GM12878 (cell line): ENCODE measurements around the gene FAM110C. TPM values are rescaled to one million over a fixed set of nuclear protein-coding genes. Genes with fewer than 3 reads are reported as not detected.

Experiments
- ATAC-seq: fragments of 200-7000 bp; cut with Tn5 transposase; 3 replicates; pipeline ENCODE4 v1.9.1; 2020; ENCODE audit warnings: mild to moderate bottlenecking, moderate library complexity
- Bru-seq: library from RNA; stranded (reverse); fragments of 400-500 nt; gene quantifications from one replicate; lab custom pipeline; 2021; lab: Mats Ljungman, UMichigan
- BruChase-seq, 2 experiments: library from RNA; stranded (reverse); fragments of 400-500 nt; gene quantifications; one replicate each; lab custom pipeline; 2021; lab: Mats Ljungman, UMichigan
- BruUV-seq: library from RNA; stranded (reverse); fragments of 400-500 nt; replicated peaks from 2 replicates; lab custom pipeline; 2021; lab: Mats Ljungman, UMichigan
- CTCF ChIA-PET: fragments of 300-600 bp; sonication (Branson Sonifier 250); formaldehyde crosslinking; extraction: SDS; loops from one replicate; lab custom pipeline; 2021; ENCODE audit warnings: inconsistent platforms; lab: Yijun Ruan, JAX
- POLR2A ChIA-PET: fragments of 350-600 bp; formaldehyde crosslinking; extraction: SDS; loops from one replicate; lab custom pipeline; 2021; ENCODE audit warnings: inconsistent platforms; lab: Charles Lee
- RAD21 ChIA-PET: fragments of 300-600 bp; sonication (Branson Sonifier 250); formaldehyde crosslinking; loops from one replicate; lab custom pipeline; 2023; ENCODE audit warnings: antibody characterized with exemption; ENCODE audit not compliant: unreplicated experiment; lab: Charles Lee
- SMC1A ChIA-PET: fragments of 300-600 bp; sonication (Branson Sonifier 250); formaldehyde crosslinking; loops from one replicate; lab custom pipeline; 2023; ENCODE audit not compliant: unreplicated experiment, uncharacterized antibody; lab: Charles Lee
- DNase-seq: peaks from one replicate; pipeline ENCODE4 v3.0.0-alpha.2; 2011; ENCODE audit warnings: low read depth, low spot score
- FAIRE-seq: peaks from 3 replicates; lab custom pipeline; 2011; peaks lifted over from hg19 to GRCh38; lab: Jason Lieb, UNC
- H2AFZ ChIP-seq: 2 replicates; pipeline ENCODE4 v1.6.0; 2011; ENCODE audit warnings: low read depth, low read length, control low read depth; ENCODE audit not compliant: control insufficient read depth
- H3K27ac ChIP-seq: 2 replicates; pipeline ENCODE4 v1.5.1; 2011; ENCODE audit warnings: control low read depth; ENCODE audit not compliant: control insufficient read depth, insufficient read depth
- H3K27me3 ChIP-seq, 2 experiments: replicated peaks in 1 of 2; 2 replicates each; pipeline versions ENCODE4 v1.6.0 to v1.6.1; 2011; ENCODE audit warnings: low read length in 1 of 2; ENCODE audit not compliant: control insufficient read depth in 2 of 2, insufficient read depth in 2 of 2
- H3K36me3 ChIP-seq, 2 experiments: 2 replicates each; pipeline ENCODE4 v1.5.1; 2011; ENCODE audit warnings: low read length in 1 of 2; ENCODE audit not compliant: control insufficient read depth in 2 of 2, insufficient read depth in 2 of 2
- H3K4me1 ChIP-seq: 2 replicates; pipeline ENCODE4 v1.6.1; 2011; ENCODE audit warnings: mild to moderate bottlenecking, low read length, moderate library complexity, mixed read lengths; ENCODE audit not compliant: control insufficient read depth, insufficient read depth
- H3K4me2 ChIP-seq: 2 replicates; pipeline ENCODE4 v1.6.0; 2011; ENCODE audit warnings: control low read depth; ENCODE audit not compliant: control insufficient read depth, insufficient read depth
- H3K4me3 ChIP-seq: fragments of 200-600 bp; sonication (generic); 2 replicates; pipeline ENCODE4 v1.5.1; 2016
- H3K79me2 ChIP-seq: 2 replicates; pipeline ENCODE4 v1.6.0; 2011; ENCODE audit warnings: low read length; ENCODE audit not compliant: control insufficient read depth, insufficient read depth
- H3K9ac ChIP-seq: 2 replicates; pipeline ENCODE4 v1.8.0; 2011; ENCODE audit warnings: low read length, control low read depth, mixed read lengths; ENCODE audit not compliant: control insufficient read depth, insufficient read depth
- H3K9me3 ChIP-seq: replicated peaks from 3 replicates; pipeline ENCODE4 v1.5.1; 2011; ENCODE audit warnings: mild to moderate bottlenecking, low read length; ENCODE audit not compliant: control insufficient read depth, insufficient read depth
- H4K20me1 ChIP-seq: 2 replicates; pipeline ENCODE4 v1.6.0; 2011; ENCODE audit not compliant: control insufficient read depth, insufficient read depth
- ELK1 ChIP-seq: IDR thresholded peaks from 2 replicates; pipeline ENCODE4 v1.6.1; 2012; ENCODE audit warnings: low read depth, low read length, improper control_type of control experiment
- REST ChIP-seq: IDR thresholded peaks from 2 replicates; pipeline ENCODE4 v1.6.1; 2012; ENCODE audit warnings: mild to moderate bottlenecking, low read depth, low read length
- TARDBP ChIP-seq: IDR thresholded peaks from 2 replicates; pipeline ENCODE4 v1.6.1; 2016; ENCODE audit warnings: borderline replicate concordance
- WGBS: methylation state at CpG from one replicate; pipeline ENCODE4 v1.1.6; 2016; ENCODE audit warnings: low lambda C conversion rate; ENCODE audit not compliant: insufficient replicate concordance, insufficient coverage; ENCODE audit errors: missing lambda C conversion rate; 5-methylcytosine and 5-hydroxymethylcytosine counted together
- in situ Hi-C: fragments of 300-500 bp; cut with MboI; formaldehyde crosslinking; loops from 9 replicates; pipeline ENCODE4 v1.14.3; 2018; ENCODE audit warnings: mixed read lengths
- intact Hi-C: fragments of 100-400 bp; cut with micrococcal nuclease; formaldehyde crosslinking; loops from one replicate; pipeline ENCODE4 v1.14.2; 2022; ENCODE audit not compliant: unreplicated experiment
- long read RNA-seq, 2 experiments: library from polyadenylated mRNA; unstranded; transcript quantifications; one replicate each; pipeline ENCODE4 v2.0.0, GENCODE V29; 2019 to 2020
- polyA minus RNA-seq, 3 experiments: library from RNA; depleted of rRNA, polyadenylated mRNA; stranded (reverse); fragments of >200 nt; gene quantifications; 2 replicates each; pipeline ENCODE4 v1.2.3, GENCODE V29; 2011
- polyA plus RNA-seq, 11 experiments: library from polyadenylated mRNA; depleted of rRNA in 4 of 11; unstranded in 6 of 11; stranded (reverse) in 5 of 11; fragments of >200 nt; fragmentation: Nextera tagmentation in 4 of 11; fragmentation: Illumina TruSeq in 1 of 11; extraction: Ambion mirVana in 4 of 11; extraction: Trizol in 1 of 11; gene quantifications; 1 replicate in 1 of 11; 2 replicates in 10 of 11; pipeline versions ENCODE4 v1.2.1 to v1.2.3, GENCODE V29; 2011 to 2016; ENCODE audit warnings: inconsistent platforms in 2 of 11, missing spikeins in 2 of 11, low read depth in 1 of 11
- total RNA-seq, 4 experiments: library from RNA; depleted of rRNA in 3 of 4; stranded (reverse); fragments of >200 nt in 3 of 4; fragmentation: Illumina TruSeq in 1 of 4; extraction: Trizol in 1 of 4; gene quantifications; 2 replicates each; pipeline versions ENCODE4 v1.2.1 to v1.2.3, GENCODE V29; 2013 to 2021

Gene FAM110C
- not detected in 2 replicates for total RNA-seq (2013; cell fraction: nucleolus; rRNA removed)
- total RNA-seq (2014; rRNA removed): not detected in 2 replicates
- total RNA-seq (2014; rRNA removed; fragmentation: Illumina TruSeq; extraction: Trizol): not detected in 2 replicates
- total RNA-seq (2021): not detected in 2 replicates
- not detected for polyA plus RNA-seq (2011; ENCODE audit: low read depth)
- not detected in 2 replicates for polyA plus RNA-seq (2011; rRNA removed)
- polyA plus RNA-seq (2011; cell fraction: cytosol; rRNA removed): not detected in 2 replicates
- not detected in 2 replicates for polyA plus RNA-seq (2011; cell fraction: nucleus; rRNA removed)
- not detected in 2 replicates for polyA plus RNA-seq (2012)
- not detected in 2 replicates for polyA plus RNA-seq (2014; fragmentation: Illumina TruSeq; extraction: Trizol)
- polyA plus RNA-seq (2014; fragmentation: Nextera tagmentation; extraction: Ambion mirVana): not detected
- not detected in 2 replicates for polyA plus RNA-seq (2014; rRNA removed)
- polyA plus RNA-seq (2016; fragmentation: Nextera tagmentation; extraction: Ambion mirVana): not detected
- polyA minus RNA-seq (2011; rRNA and poly(A)+ RNA removed): not detected in 2 replicates
- not detected in 2 replicates for polyA minus RNA-seq (2011; cell fraction: cytosol; rRNA and poly(A)+ RNA removed)
- polyA minus RNA-seq (2011; cell fraction: nucleus; rRNA and poly(A)+ RNA removed): not detected in 2 replicates
- percentile 9 among the genes with signal in this experiment for Bru-seq, nascent RNA
- not detected for BruChase-seq, experiment 1, labeled RNA remaining after a 6-hour chase
- percentile 23 among the genes with signal in this experiment for BruChase-seq, experiment 2, labeled RNA remaining after a 2-hour chase
- long read RNA-seq, experiment 1: 0 reads
- long read RNA-seq, experiment 2: 0 reads

GRCh38 chr2:46471-47345, at the start of gene FAM110C:
Gene FAM110C, minus strand, starts transcription at chr2:46505. Its CDS starts 120 bp downstream, at chr2:46385.
- Histone ChIP-seq H3K27me3 (peaks cover 0 to 3% of the 10 kb centered on the region in 2 experiments; a peak in 2 of 4 replicates), H3K36me3 (no peaks in the 10 kb centered on the region), H3K79me2 (no peaks in the 10 kb centered on the region), H3K9me3 (no peaks in the 10 kb centered on the region; the same call in 2 of the 3 replicates)
- POLR2A ChIA-PET: no interaction called here
- intact Hi-C loops: no loop called here
- SMC1A ChIA-PET: no interaction called here
- TF ChIP-seq REST (no peak), TARDBP (no peak), ELK1 (no peak)
- TF ChIP-seq, all 136 proteins: peak for 0
- H3K4me1 ChIP-seq: no peaks in the 10 kb centered on the region
- in situ Hi-C loops: no loop called here
- ATAC-seq (no peak), DNase-seq (no peak), FAIRE-seq (no peak)
- no peak within 1 kb of the TSS for H3K4me3 ChIP-seq
- ChIA-PET RAD21 (no interaction called here), CTCF (no interaction called here)
- no TSS peak for BruUV-seq
- no peak within 1 kb of the TSS for H3K4me2 ChIP-seq
- no peak within 1 kb of the TSS for H3K27ac ChIP-seq
- H2AFZ ChIP-seq: no peak within 1 kb of the TSS
- no peaks in the 10 kb centered on the region for H4K20me1 ChIP-seq
- no peak within 1 kb of the TSS for H3K9ac ChIP-seq
- 25% methylated on average over 38 of the region's 75 CpGs for WGBS
